NCI-H146 treated with DMSO at 0.1 percent for 48 hours (cell line): ENCODE results near the gene TNFAIP8L1.
A peak's percentile ranks its signal among the peaks of the same experiment; 100 is the strongest.
"Not testable (repeated sequence)": the region's sequence is repeated elsewhere in the genome, so short reads cannot be mapped to it uniquely, and the experiment has no call there.

ENCODE experiments used
- DNase-seq: peaks from one replicate; lab custom pipeline; 2025; ENCODE audit not compliant: unreplicated experiment; lab: John Stamatoyannopoulos, UW

TNFAIP8L1 gene

DNA sequence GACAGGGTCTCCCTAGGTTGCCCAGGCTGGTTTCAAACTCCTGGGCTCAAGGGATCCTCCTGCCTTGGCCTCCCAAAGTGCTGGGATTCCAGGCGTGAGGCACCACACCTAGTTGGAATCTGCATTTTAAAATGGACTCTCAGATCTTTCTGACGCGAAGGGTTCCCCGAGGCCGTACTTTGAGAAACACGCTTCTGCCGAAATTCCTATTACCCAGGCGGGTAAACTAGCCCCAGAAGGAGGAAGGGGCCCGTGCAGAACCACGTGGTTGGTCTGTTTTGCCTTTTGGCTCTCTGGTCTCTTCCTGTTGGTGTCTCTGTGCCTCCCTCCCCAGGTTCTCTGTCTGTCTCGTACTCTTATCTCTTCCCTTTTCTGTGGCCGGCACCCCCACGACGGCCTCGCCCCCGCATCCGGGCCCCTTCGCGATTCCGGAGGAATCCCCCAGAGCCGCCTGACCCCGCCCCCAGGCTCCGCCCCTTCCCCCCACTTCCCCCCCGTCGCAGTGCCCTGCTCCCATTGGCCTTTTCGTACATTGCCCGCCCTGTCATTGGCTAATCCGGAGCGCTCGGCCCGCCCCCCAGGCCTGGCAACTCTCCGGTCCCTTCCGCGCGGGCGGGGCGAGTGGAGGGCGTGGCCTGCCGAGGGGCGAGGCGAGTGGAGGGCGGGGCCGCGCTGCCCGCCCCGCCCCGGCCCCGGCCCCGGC is at the start of gene TNFAIP8L1:
TNFAIP8L1 (plus strand) TSS at position 689 of the 703 bp plus-strand sequence. CDS start 12,354 bp downstream, outside the sequence.
- DNase-seq, result peak; percentile 69

DNA sequence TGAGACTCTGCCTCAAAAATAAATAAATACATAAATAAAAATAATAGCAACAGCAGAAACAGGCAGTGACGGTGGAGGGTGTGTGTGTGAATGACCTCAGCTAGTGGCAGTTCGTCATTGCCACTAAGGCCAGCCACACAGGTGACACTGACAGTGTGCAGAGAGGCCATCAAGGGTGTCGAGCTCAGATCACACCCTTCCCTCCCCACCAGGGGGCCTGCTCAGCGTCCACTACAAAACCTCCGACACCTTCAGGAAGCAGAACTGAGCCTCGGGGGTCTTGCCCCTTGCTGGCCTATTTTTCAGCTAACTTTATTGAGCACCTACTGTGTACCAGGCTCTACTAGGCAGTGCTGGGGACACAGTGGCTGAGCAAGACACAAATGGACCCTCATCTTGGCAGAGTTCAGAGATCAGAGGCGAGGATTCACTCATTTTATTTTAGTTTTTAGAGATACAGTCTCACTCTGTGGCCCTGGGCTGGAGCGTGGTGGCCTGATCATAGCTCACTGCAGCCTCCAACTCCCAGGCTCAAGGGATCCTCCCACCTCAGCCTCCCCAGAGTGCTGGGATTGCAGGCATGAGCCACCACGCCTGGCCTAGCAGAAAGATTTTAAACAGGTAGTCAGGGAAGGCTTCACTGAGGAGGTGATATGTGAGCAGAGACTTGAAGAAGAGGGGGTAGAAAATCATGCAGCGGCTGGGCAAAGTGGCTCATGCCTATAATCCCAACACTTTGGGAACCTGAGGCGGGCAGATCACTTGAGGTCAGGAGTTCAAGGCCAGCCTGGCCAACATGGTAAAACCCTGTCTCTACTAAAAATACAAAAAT is 49.5 kb upstream of the TNFAIP8L1 start:
- DNase-seq, result no peak

DNA sequence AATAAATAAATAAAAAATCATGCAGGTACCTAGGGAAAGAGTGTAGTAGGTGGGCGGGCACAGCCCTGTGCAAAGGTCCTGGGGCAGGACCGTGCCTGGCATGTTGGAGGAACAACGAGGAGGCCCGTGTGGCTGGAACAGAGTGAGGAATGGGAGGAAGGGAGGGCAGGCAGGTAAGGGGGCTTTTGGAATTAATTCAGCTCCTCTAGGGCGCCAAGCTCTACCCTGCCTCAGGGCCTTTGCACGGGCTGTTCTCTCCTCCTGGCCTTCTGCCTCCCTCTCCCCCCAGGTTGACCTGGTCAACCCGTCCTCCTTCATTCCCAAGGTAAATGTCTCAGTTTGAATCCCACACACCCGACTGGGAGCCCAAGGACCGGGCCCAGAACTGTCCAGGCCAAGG is 48.8 kb upstream of the TNFAIP8L1 start:
- no peak for DNase-seq

GRCh38 chr19:4591320-4591719 is 48.0 kb upstream of the TNFAIP8L1 start:
- DNase-seq, result no peak

GRCh38 chr19:4592445-4592844 is 46.9 kb upstream of the TNFAIP8L1 start:
- DNase-seq, result no peak

- DNase-seq, result no peak
Observed at GRCh38 chr19:4593409-4593851, 45.9 kb upstream of the TNFAIP8L1 start.

DNA sequence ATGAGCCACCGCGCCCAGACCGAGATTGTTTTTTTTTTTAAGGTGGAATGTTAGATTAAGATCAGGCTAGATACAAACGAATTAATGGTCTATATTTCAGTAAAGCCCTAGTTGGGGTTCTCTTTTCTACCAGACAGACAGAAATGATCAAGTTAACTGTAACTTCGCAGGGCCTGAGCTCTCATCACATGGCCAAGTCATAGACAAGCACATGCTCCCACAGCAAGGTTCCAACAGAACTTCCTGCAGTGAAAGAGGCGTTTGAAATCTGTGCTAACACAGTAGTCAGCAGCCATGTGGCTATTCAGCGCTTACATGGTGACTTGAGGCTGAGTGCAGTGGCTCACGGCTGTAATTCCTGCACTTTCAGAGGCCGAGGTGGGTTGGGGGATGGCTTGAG is 45.1 kb upstream of the TNFAIP8L1 start:
- DNase-seq, result no peak

- DNase-seq, result not testable (repeated sequence)
Observed at GRCh38 chr19:4595158-4595557, 44.2 kb upstream of the TNFAIP8L1 start.

GRCh38 chr19:4596033-4596904 is 43.0 kb upstream of the TNFAIP8L1 start:
- DNase-seq, result no peak

DNA sequence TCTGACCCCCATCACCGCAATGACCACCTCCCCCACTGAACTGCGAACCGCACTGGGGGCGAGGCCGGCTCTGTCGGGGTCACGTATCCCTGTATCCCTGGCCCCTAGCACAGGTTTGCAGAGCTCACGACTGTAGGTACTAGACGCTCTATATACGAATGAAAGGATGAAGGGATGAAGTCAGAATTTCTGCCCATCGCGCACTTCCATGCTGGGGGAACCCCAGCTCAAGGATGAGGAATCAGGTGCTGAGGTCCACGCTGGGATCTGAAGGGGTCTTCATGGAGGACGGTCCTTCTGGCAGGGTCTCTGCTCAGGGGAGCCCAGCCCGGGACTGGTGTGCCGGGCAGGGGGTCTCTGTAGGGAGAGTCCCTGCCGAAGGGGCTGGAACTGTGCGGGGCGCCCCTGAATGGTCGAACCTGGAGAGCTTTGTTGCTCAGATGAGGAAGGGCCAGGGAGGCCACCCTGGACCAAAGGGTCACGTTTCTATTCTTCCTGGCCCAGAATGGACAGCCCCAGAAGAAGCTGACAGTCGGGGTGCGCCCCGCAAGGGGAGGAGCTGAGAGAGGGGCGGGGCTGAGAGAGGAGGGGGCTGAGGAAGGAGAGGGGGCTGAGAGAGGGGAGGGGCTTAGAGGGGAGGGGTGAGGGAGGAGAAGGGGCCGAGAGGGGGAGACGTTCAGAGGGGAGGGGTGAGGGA is 41.9 kb upstream of the TNFAIP8L1 start:
- no peak for DNase-seq

DNA sequence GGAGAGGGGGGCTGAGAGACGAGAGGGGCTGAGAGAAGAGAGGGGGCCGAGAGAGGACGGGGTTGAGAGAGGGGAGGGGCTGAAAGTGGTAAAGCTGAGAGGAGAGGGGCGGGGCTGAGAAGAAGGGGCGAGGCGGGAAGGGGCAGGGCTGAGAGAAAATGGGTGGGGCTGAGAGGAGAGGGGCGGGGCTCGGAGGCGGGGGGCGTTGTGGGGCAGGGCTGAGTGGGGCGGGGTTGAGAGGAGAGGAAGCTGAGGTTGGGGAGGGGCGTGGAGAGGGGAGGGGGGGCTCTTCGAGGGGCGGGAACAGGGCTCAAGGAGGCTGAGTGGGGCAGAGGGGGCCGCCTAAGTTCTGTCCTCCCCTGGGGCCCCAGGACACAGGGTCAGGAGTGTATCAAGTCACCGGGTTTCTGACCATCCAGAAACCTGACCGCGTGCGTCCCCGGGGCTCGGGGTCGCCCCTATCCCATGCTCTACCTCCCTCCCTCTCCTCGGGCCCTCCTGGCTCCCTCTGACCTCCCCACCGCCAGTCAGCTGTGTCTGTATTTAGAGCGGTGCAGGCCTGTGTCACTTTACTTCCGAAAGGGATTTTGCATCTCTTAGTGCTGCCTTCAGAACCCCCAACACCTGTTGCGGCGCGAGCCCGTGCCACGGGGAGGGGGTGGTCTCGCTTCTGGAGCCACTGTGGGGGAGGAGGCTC is 41.2 kb upstream of the TNFAIP8L1 start:
- DNase-seq, result no peak

DNA sequence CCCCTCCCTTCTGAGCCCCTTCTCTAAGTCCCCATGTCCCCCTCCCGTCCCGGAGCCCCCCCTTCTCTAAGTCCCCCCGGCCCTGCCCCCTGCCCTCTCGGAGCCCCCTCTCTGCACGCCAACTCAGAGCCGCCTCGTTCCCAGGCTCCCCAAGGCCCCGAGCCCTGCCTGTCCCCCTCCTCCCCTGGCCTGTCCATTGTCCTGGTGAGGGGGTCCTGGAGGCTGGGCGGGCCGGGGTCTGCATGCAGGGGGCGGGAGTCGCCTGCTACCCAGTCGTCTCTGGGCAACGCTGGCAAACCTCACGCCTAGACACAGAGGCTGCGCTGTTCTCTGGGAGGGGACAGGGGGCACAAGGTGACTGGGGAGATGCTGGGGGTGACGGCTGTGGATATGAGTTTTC is 40.6 kb upstream of the TNFAIP8L1 start:
- no peak for DNase-seq

DNA sequence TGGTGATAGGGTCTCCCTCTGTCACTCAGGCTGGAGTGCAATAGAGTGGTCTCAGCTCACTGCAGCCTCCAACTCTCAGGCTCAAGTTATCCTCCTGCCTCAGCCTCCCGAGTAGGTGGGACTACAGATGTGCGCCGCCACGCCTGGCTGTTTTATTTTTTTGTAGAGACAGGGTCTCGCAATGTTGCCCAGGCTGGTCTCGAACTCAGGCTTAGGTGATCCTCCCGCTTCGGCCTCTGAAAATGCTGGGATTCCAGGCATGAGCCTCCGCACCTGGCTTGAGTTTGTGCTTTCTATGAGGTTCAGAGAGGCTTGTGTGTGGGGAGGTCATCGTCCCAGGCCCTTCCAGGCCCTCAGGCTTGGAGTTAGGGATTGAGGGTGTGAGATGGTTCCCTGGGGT is 39.2 kb upstream of the TNFAIP8L1 start:
- DNase-seq, result no peak

- DNase-seq, result no peak
Observed at GRCh38 chr19:4600893-4601292, 38.4 kb upstream of the TNFAIP8L1 start.

- no peak for DNase-seq
Observed at GRCh38 chr19:4602173-4602788, 37.0 kb upstream of the TNFAIP8L1 start.

- DNase-seq, result no peak
Observed at GRCh38 chr19:4602915-4603314, 36.4 kb upstream of the TNFAIP8L1 start.

DNA sequence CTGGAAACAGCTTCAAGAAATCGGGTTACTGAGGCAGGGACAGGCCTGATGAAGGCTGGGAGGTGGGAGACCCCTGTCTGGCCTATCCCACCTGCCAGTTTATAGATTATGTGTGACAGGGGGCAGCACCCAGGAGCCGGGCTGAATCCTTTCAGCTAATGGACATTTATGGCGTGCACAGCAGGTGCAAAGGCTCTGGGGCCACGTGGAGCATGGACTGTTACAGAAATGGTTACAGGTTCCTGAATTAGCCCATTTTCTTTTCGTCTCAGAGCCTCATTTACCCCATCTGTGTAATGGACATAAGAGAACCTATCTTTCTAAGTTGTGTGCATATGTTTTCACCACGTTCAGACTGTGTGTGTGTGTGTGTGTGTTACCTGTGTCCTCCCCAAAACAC is 34.4 kb upstream of the TNFAIP8L1 start:
- no peak for DNase-seq

GRCh38 chr19:4606181-4606580 is 33.1 kb upstream of the TNFAIP8L1 start:
- DNase-seq, result no peak

DNA sequence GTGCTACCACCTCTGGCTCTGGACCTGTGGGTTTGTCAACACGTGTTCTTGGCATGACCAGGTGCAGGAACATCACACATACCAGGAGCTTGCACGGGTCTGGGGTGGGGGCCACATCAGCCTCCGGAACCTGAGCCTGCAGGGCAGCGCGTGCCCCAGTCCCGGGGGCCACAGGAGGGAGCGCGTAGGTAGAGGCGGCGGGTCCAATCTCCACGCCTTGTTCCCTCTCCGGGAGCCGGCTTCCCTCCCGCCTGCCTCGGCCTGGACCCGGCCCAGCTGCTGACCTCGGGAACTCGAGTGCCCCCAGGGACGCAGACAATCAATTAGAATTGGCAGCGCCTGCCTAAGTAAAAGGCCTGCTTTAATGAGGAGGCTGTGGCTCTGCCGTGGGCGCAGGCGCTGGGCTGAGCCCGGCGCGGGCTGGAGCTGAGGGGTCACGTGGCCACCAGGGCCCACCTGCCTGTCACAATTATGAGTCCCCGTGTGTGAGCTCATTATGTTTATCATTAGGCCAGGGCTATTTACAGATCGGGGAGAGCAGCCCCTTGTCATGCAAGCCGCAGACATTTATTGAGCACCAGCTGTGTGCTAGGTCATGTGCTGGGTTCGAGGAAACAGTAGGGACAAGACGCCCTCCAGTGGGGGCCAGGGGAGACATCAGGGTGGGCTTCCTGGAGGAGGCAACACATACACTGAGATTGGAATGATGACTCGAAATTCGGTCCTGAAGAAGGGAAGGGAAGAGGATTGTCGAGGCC is 32.2 kb upstream of the TNFAIP8L1 start:
- peak; percentile 74 for DNase-seq
